GM23338 (cell line): ENCODE data around the gene PRKAR1A. TPM values are rescaled to one million over a fixed set of nuclear protein-coding genes. Genes with fewer than 3 reads are reported as not detected.

Experiments used
- ATAC-seq: fragments of 200-7000 bp; cut with Tn5 transposase; 3 replicates; pipeline ENCODE4 v1.9.1; 2020
- DNase-seq: peaks from one replicate; pipeline ENCODE4 v3.0.0-alpha.2; 2015; ENCODE audit warnings: low spot score
- H2AFZ ChIP-seq: fragments of 200-600 bp; sonication (generic); 2 replicates; pipeline ENCODE4 v1.8.0; 2016; ENCODE audit warnings: antibody characterized with exemption, mild to moderate bottlenecking, moderate library complexity
- H3F3A ChIP-seq: fragments of 200-600 bp; sonication (generic); replicated peaks from 2 replicates; pipeline ENCODE4 v1.8.0; 2017; ENCODE audit warnings: antibody characterized with exemption, mixed run types, low read depth
- H3K27ac ChIP-seq: fragments of 200-600 bp; sonication (generic); 2 replicates; pipeline ENCODE4 v1.6.1; 2016; ENCODE audit warnings: low read depth
- H3K27me3 ChIP-seq: fragments of 200-600 bp; sonication (generic); 2 replicates; pipeline ENCODE4 v1.8.0; 2016; ENCODE audit warnings: mild to moderate bottlenecking, mixed run types, moderate library complexity; ENCODE audit not compliant: insufficient read depth
- H3K36me3 ChIP-seq: fragments of 200-600 bp; sonication (generic); 2 replicates; pipeline ENCODE4 v1.8.0; 2016; ENCODE audit warnings: mild to moderate bottlenecking; ENCODE audit not compliant: insufficient read depth
- H3K4me1 ChIP-seq: fragments of 200-600 bp; sonication (generic); 2 replicates; pipeline ENCODE4 v1.8.0; 2016; ENCODE audit warnings: mild to moderate bottlenecking, moderate library complexity; ENCODE audit not compliant: insufficient read depth
- H3K4me2 ChIP-seq: fragments of 200-600 bp; sonication (generic); 2 replicates; pipeline ENCODE4 v1.7.1; 2017; ENCODE audit warnings: mixed run types
- H3K4me3 ChIP-seq: fragments of 200-600 bp; sonication (generic); 2 replicates; pipeline ENCODE4 v1.6.1; 2016; ENCODE audit warnings: mixed run types
- H3K79me2 ChIP-seq: fragments of 200-600 bp; sonication (generic); replicated peaks from 2 replicates; pipeline ENCODE4 v1.8.0; 2017; ENCODE audit warnings: mild to moderate bottlenecking; ENCODE audit not compliant: insufficient read depth
- H3K9me2 ChIP-seq: fragments of 200-600 bp; sonication (generic); 2 replicates; pipeline ENCODE4 v1.8.0; 2017; ENCODE audit not compliant: insufficient read depth
- H4K20me1 ChIP-seq: fragments of 200-600 bp; sonication (generic); replicated peaks from 2 replicates; pipeline ENCODE4 v1.8.0; 2017; ENCODE audit warnings: mild to moderate bottlenecking; ENCODE audit not compliant: insufficient read depth
- H3K27ac Mint-ChIP-seq: 2 replicates; pipeline ENCODE4 v1.8.0; 2020; ENCODE audit warnings: inconsistent platforms, mild to moderate bottlenecking, moderate library complexity, mixed read lengths
- H3K27me3 Mint-ChIP-seq: 3 replicates; pipeline ENCODE4 v1.8.0; 2022; ENCODE audit warnings: low read depth, mild to moderate bottlenecking, moderate library complexity, mixed read lengths, inconsistent platforms; ENCODE audit not compliant: insufficient read depth, poor library complexity
- H3K36me3 Mint-ChIP-seq: 3 replicates; pipeline ENCODE4 v1.8.0; 2021; ENCODE audit warnings: low read depth, mild to moderate bottlenecking, inconsistent platforms, moderate library complexity, mixed read lengths
- H3K4me1 Mint-ChIP-seq: 3 replicates; pipeline ENCODE4 v1.8.0; 2020; ENCODE audit warnings: mild to moderate bottlenecking, inconsistent platforms, mixed read lengths
- H3K4me3 Mint-ChIP-seq: 3 replicates; pipeline ENCODE4 v1.8.0; 2021; ENCODE audit warnings: moderate library complexity, mild to moderate bottlenecking, inconsistent platforms, mixed read lengths
- H3K9me3 Mint-ChIP-seq: 3 replicates; pipeline ENCODE4 v1.8.0; 2020; ENCODE audit warnings: moderate library complexity, mild to moderate bottlenecking, inconsistent platforms, mixed read lengths
- CREB1 ChIP-seq: fragments of 250-450 bp; sonication (Bioruptor Pico); IDR thresholded peaks from 2 replicates; pipeline ENCODE4 v1.5.0; 2020; ENCODE audit warnings: low read depth, mild to moderate bottlenecking, moderate library complexity
- EZH2 ChIP-seq: fragments of 200-600 bp; sonication (generic); IDR thresholded peaks from one replicate; pipeline ENCODE4 v1.8.0; 2017; ENCODE audit warnings: antibody characterized with exemption, mild to moderate bottlenecking, low read depth; ENCODE audit not compliant: unreplicated experiment
- NANOG ChIP-seq: IDR thresholded peaks from 2 replicates; pipeline ENCODE4 v1.6.1; 2016; ENCODE audit warnings: antibody characterized with exemption, borderline replicate concordance
- POLR2AphosphoS5 ChIP-seq: IDR thresholded peaks from 2 replicates; pipeline ENCODE4 v1.6.1; 2016; ENCODE audit warnings: antibody characterized with exemption, low read depth
- STAT1 ChIP-seq: IDR thresholded peaks from one replicate; pipeline ENCODE4 v1.6.1; 2016; ENCODE audit warnings: antibody characterized with exemption; ENCODE audit not compliant: unreplicated experiment
- ZNF331 ChIP-seq: fragments of 250-450 bp; sonication (Bioruptor Pico); IDR thresholded peaks from 2 replicates; pipeline ENCODE4 v1.5.0; 2020; ENCODE audit warnings: low read depth, mild to moderate bottlenecking, moderate library complexity
- polyA plus RNA-seq: library from polyadenylated mRNA; unstranded; fragments of >200 nt; fragmentation: Nextera tagmentation; extraction: Ambion mirVana; gene quantifications from 2 replicates; pipeline ENCODE4 v1.2.1, GENCODE V29; 2016
- total RNA-seq: library from RNA; depleted of rRNA; stranded (reverse); fragments of >200 nt; shearing (Covaris generic); gene quantifications from 2 replicates; pipeline ENCODE4 v1.2.3, GENCODE V29; 2014
- TF ChIP-seq, protein P1 (sequence below): fragments of 250-450 bp; sonication (Bioruptor Pico); IDR thresholded peaks from 2 replicates; pipeline ENCODE4 v1.5.0; 2020; ENCODE audit warnings: mild to moderate bottlenecking, moderate library complexity
- TF ChIP-seq, protein P2 (sequence below), 2 experiments: fragments of 200-600 bp in 1 of 2; sonication (generic) in 1 of 2; conservative IDR thresholded peaks; 2 replicates each; pipeline versions ENCODE4 v1.5.1 to v1.6.1; 2016 to 2017; ENCODE audit warnings: antibody characterized with exemption in 2 of 2, low read depth in 2 of 2, mild to moderate bottlenecking in 2 of 2, moderate library complexity in 1 of 2

Gene PRKAR1A
- total and polyA plus RNA-seq, 2 experiments from 2014 or later = 90.1 to 100 TPM

DNA sequence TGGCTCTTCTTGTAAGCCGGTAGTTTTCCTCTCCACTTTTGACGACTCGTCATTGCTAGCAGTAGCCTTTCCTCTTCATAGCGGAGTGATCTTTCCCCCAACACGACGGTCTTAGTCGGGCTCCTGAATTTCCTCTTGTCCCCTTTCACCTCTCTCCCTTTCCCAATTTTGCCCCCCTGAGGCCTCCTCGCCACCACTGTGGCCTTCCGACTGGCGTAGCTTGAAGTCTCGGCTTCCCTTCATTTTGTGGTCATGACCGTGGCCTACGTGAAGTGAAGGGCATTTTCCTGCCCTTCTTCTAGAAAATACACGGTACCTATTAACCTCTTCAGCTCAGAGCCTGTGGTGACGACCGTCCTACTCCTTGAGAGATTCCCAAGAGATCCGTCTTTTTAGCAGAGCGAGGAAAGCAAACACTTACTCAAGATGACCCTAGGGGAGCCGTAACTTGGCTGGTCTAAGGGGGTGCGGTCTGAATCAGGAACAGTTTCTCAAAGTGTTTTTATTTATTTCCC is 787 bp downstream of the PRKAR1A start (continued):
- TF ChIP-seq, protein P1, sequence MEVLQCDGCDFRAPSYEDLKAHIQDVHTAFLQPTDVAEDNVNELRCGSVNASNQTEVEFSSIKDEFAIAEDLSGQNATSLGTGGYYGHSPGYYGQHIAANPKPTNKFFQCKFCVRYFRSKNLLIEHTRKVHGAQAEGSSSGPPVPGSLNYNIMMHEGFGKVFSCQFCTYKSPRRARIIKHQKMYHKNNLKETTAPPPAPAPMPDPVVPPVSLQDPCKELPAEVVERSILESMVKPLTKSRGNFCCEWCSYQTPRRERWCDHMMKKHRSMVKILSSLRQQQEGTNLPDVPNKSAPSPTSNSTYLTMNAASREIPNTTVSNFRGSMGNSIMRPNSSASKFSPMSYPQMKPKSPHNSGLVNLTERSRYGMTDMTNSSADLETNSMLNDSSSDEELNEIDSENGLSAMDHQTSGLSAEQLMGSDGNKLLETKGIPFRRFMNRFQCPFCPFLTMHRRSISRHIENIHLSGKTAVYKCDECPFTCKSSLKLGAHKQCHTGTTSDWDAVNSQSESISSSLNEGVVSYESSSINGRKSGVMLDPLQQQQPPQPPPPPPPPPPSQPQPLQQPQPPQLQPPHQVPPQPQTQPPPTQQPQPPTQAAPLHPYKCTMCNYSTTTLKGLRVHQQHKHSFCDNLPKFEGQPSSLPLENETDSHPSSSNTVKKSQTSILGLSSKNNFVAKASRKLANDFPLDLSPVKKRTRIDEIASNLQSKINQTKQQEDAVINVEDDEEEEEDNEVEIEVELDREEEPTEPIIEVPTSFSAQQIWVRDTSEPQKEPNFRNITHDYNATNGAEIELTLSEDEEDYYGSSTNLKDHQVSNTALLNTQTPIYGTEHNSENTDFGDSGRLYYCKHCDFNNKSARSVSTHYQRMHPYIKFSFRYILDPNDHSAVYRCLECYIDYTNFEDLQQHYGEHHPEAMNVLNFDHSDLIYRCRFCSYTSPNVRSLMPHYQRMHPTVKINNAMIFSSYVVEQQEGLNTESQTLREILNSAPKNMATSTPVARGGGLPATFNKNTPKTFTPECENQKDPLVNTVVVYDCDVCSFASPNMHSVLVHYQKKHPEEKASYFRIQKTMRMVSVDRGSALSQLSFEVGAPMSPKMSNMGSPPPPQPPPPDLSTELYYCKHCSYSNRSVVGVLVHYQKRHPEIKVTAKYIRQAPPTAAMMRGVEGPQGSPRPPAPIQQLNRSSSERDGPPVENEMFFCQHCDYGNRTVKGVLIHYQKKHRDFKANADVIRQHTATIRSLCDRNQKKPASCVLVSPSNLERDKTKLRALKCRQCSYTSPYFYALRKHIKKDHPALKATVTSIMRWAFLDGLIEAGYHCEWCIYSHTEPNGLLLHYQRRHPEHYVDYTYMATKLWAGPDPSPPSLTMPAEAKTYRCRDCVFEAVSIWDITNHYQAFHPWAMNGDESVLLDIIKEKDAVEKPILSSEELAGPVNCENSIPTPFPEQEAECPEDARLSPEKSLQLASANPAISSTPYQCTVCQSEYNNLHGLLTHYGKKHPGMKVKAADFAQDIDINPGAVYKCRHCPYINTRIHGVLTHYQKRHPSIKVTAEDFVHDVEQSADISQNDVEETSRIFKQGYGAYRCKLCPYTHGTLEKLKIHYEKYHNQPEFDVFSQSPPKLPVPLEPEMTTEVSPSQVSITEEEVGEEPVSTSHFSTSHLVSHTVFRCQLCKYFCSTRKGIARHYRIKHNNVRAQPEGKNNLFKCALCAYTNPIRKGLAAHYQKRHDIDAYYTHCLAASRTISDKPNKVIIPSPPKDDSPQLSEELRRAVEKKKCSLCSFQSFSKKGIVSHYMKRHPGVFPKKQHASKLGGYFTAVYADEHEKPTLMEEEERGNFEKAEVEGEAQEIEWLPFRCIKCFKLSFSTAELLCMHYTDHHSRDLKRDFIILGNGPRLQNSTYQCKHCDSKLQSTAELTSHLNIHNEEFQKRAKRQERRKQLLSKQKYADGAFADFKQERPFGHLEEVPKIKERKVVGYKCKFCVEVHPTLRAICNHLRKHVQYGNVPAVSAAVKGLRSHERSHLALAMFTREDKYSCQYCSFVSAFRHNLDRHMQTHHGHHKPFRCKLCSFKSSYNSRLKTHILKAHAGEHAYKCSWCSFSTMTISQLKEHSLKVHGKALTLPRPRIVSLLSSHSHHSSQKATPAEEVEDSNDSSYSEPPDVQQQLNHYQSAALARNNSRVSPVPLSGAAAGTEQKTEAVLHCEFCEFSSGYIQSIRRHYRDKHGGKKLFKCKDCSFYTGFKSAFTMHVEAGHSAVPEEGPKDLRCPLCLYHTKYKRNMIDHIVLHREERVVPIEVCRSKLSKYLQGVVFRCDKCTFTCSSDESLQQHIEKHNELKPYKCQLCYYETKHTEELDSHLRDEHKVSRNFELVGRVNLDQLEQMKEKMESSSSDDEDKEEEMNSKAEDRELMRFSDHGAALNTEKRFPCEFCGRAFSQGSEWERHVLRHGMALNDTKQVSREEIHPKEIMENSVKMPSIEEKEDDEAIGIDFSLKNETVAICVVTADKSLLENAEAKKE = no peak
- no peak for TF ChIP-seq ZNF331

DNA sequence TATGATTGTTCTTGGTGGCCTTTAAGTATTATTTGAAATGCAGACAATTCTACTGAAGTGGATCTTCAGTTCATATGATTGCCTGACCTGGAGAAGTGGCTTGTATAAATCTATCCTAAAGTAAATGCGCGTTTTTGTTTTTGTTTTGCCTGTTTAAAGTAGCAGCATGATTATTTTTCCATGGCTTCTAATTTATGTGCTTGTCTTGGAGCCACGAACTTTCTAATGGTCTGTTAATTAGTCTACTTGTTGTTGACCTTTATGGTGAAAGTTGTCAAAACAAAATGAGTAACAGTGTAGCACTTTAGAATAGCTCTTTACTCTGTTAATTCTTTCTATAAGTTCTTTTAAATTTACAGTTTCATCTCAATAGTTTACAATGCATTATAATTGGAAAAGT is 1.7 kb downstream of the PRKAR1A start:
- Histone ChIP-seq H2AFZ (no peak overlapping the region), H3K36me3 (peaks cover 35% of the 10 kb centered on the region; the same call in 1 of the 2 replicates), H3K27me3 (no peaks in the 10 kb centered on the region), H3K27ac (no peak overlapping the region), H3K4me2 (peak overlapping the region; percentile 93), H3K9me2 (no peaks in the 10 kb centered on the region), H4K20me1 (peaks cover 18% of the 10 kb centered on the region), H3K4me1 (peaks cover 21% of the 10 kb centered on the region), H3K4me3 (peak overlapping the region; percentile 91), H3K79me2 (peaks cover 63% of the 10 kb centered on the region), H3F3A (0 out of 2 replicates have a peak, but pooled peaks cover 3% of the 10 kb centered on the region)
- DNase-seq = no peak
- Mint-ChIP-seq H3K27me3 (peaks cover 8% of the 10 kb centered on the region), H3K4me3 (peak overlapping the region; percentile 97), H3K36me3 (peaks cover 41% of the 10 kb centered on the region), H3K4me1 (peaks cover 27% of the 10 kb centered on the region), H3K27ac (no peak overlapping the region; the same call in 1 of the 2 replicates), H3K9me3 (peaks cover 24% of the 10 kb centered on the region)
- no peak for ATAC-seq
- TF ChIP-seq EZH2 = no peak
- TF ChIP-seq, protein P2, sequence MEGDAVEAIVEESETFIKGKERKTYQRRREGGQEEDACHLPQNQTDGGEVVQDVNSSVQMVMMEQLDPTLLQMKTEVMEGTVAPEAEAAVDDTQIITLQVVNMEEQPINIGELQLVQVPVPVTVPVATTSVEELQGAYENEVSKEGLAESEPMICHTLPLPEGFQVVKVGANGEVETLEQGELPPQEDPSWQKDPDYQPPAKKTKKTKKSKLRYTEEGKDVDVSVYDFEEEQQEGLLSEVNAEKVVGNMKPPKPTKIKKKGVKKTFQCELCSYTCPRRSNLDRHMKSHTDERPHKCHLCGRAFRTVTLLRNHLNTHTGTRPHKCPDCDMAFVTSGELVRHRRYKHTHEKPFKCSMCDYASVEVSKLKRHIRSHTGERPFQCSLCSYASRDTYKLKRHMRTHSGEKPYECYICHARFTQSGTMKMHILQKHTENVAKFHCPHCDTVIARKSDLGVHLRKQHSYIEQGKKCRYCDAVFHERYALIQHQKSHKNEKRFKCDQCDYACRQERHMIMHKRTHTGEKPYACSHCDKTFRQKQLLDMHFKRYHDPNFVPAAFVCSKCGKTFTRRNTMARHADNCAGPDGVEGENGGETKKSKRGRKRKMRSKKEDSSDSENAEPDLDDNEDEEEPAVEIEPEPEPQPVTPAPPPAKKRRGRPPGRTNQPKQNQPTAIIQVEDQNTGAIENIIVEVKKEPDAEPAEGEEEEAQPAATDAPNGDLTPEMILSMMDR (conservative IDR thresholded peaks at IDR 0.05; ENCODE audit: low read depth in 2 of 2) = no peak
- TF ChIP-seq POLR2AphosphoS5 = no peak
- no peak for TF ChIP-seq ZNF331
- TF ChIP-seq CREB1 (CRISPR knock-in tag) = no peak
- TF ChIP-seq, protein P1 = no peak
- no peak for TF ChIP-seq STAT1
- TF ChIP-seq NANOG = no peak
